ENCODE data around the gene CORO7.
"Not testable (repeated sequence)": the region's sequence is repeated elsewhere in the genome, so short reads cannot be mapped to it uniquely, and the experiment has no call there.

Gene CORO7

GRCh38 chr16:4336701-4337539 lies 79.5 kb downstream of the CORO7 start:
- Histone ChIP-seq H3K79me2 (ENCODE audit: low read length) (no peaks in the 10 kb centered on the region; the same call in 1 of the 2 replicates), H4K20me1 (ENCODE audit: insufficient read depth, low read length) (no peaks in the 10 kb centered on the region), H3K9me3 (ENCODE audit: insufficient read depth, low read length) (no peaks in the 10 kb centered on the region), H3K27ac (ENCODE audit: low read length) (no peak overlapping the region), H3K9ac (ENCODE audit: low read length) (no peak overlapping the region), H2AFZ (ENCODE audit: low read depth, low read length) (no peak overlapping the region), H3K27me3 (ENCODE audit: low read depth, low read length) (no peaks in the 10 kb centered on the region), H3K4me2 (ENCODE audit: low read length) (no peak overlapping the region), H3K36me3 (replicated peaks; ENCODE audit: low read depth, low read length) (peaks cover 8% of the 10 kb centered on the region), H3K4me3 (ENCODE audit: low read length) (no peak overlapping the region), H3K4me1 (ENCODE audit: low read length) (no peaks in the 10 kb centered on the region)
- no peak for TF ChIP-seq CTCF (IDR thresholded peaks at IDR 0.05; ENCODE audit: low read depth, low read length)
- TF ChIP-seq EZH2phosphoT487 (IDR thresholded peaks at IDR 0.05; ENCODE audit: low read depth), result no peak

GRCh38 chr16:4334724-4335495 lies 81.5 kb downstream of the CORO7 start:
- no peaks in the 10 kb centered on the region for H3K4me1 ChIP-seq (ENCODE audit: low read length)
- H2AFZ ChIP-seq (ENCODE audit: low read depth, low read length), result no peak overlapping the region
- H3K4me3 ChIP-seq (ENCODE audit: low read length), result no peak overlapping the region
- no peaks in the 10 kb centered on the region for H3K9me3 ChIP-seq (ENCODE audit: insufficient read depth, low read length)
- H3K27me3 ChIP-seq (ENCODE audit: low read depth, low read length), result no peaks in the 10 kb centered on the region
- H3K27ac ChIP-seq (ENCODE audit: low read length), result no peak overlapping the region
- TF ChIP-seq CTCF (IDR thresholded peaks at IDR 0.05; ENCODE audit: low read depth, low read length), result no peak
- TF ChIP-seq EZH2phosphoT487 (IDR thresholded peaks at IDR 0.05; ENCODE audit: low read depth), result no peak
- no peaks in the 10 kb centered on the region for H4K20me1 ChIP-seq (ENCODE audit: insufficient read depth, low read length)
- peaks cover 2% of the 10 kb centered on the region for H3K36me3 ChIP-seq (replicated peaks; ENCODE audit: low read depth, low read length)
- no peaks in the 10 kb centered on the region for H3K79me2 ChIP-seq (ENCODE audit: low read length)
- H3K9ac ChIP-seq (ENCODE audit: low read length), result no peak overlapping the region
- no peak overlapping the region for H3K4me2 ChIP-seq (ENCODE audit: low read length)

GRCh38 chr16:4333714-4334113 lies 82.7 kb downstream of the CORO7 start:
- not testable (repeated sequence) for H3K36me3 ChIP-seq (replicated peaks; ENCODE audit: low read depth, low read length); H3K27ac ChIP-seq (ENCODE audit: low read length); H3K9ac ChIP-seq (ENCODE audit: low read length); H3K27me3 ChIP-seq (ENCODE audit: low read depth, low read length); H3K4me1 ChIP-seq (ENCODE audit: low read length); H3K79me2 ChIP-seq (ENCODE audit: low read length); H3K9me3 ChIP-seq (ENCODE audit: insufficient read depth, low read length); H3K4me3 ChIP-seq (ENCODE audit: low read length); H2AFZ ChIP-seq (ENCODE audit: low read depth, low read length); H4K20me1 ChIP-seq (ENCODE audit: insufficient read depth, low read length); H3K4me2 ChIP-seq (ENCODE audit: low read length)

GRCh38 chr16:4333308-4333638 lies 83.1 kb downstream of the CORO7 start:
- H3K79me2 ChIP-seq (ENCODE audit: low read length), result no peaks in the 10 kb centered on the region
- no peak overlapping the region for H3K9ac ChIP-seq (ENCODE audit: low read length)
- no peaks in the 10 kb centered on the region for H3K9me3 ChIP-seq (ENCODE audit: insufficient read depth, low read length)
- TF ChIP-seq EZH2phosphoT487 (IDR thresholded peaks at IDR 0.05; ENCODE audit: low read depth) (no peak), CTCF (IDR thresholded peaks at IDR 0.05; ENCODE audit: low read depth, low read length) (no peak)
- H3K4me2 ChIP-seq (ENCODE audit: low read length), result no peak overlapping the region
- no peaks in the 10 kb centered on the region for H3K36me3 ChIP-seq (replicated peaks; ENCODE audit: low read depth, low read length)
- H3K27ac ChIP-seq (ENCODE audit: low read length), result no peak overlapping the region
- no peaks in the 10 kb centered on the region for H3K27me3 ChIP-seq (ENCODE audit: low read depth, low read length)
- H4K20me1 ChIP-seq (ENCODE audit: insufficient read depth, low read length), result no peaks in the 10 kb centered on the region
- H2AFZ ChIP-seq (ENCODE audit: low read depth, low read length), result no peak overlapping the region
- H3K4me3 ChIP-seq (ENCODE audit: low read length), result no peak overlapping the region
- peaks cover 7% of the 10 kb centered on the region for H3K4me1 ChIP-seq (ENCODE audit: low read length)

Measured in OCI-LY3 (cell line).